ENCODE results near the gene GSK3A. TPM values are rescaled to one million over a fixed set of nuclear protein-coding genes. Genes with fewer than 3 reads are reported as not detected.

The GSK3A gene
- total and polyA plus RNA-seq, 8 donors: 5.8 to 77.2 (median 30.2) TPM

GRCh38 chr19:42287827-42288107 is 45.4 kb upstream of the GSK3A start:
- no peak for DNase-seq
- Histone ChIP-seq H3K9me3 (no peaks in the 10 kb centered on the region), H3K4me3 (no peak overlapping the region), H3K27me3 (no peaks in the 10 kb centered on the region), H3K36me3 (peaks cover 57 to 62% (median 62%) of the 10 kb centered on the region in 4 donors), H3K4me1 (peaks cover 28 to 76% (median 55%) of the 10 kb centered on the region in 4 donors), H3K27ac (peak overlapping the region in 1 of 5 donors; percentile 100)
- no peak for TF ChIP-seq POLR2A (IDR thresholded peaks at IDR 0.05)
- TF ChIP-seq POLR2AphosphoS5 (IDR thresholded peaks at IDR 0.05): no peak
- TF ChIP-seq CTCF (IDR thresholded peaks at IDR 0.05): no peak
- TF ChIP-seq EP300 (IDR thresholded peaks at IDR 0.05): no peak
- 88 to 90% (median 90%) methylated on average over 10 of the region's 10 CpGs for WGBS, 5 donors
- intact Hi-C loops (cut with DNase I; ENCODE audit: low total_unique reads): loop anchor here (5.0 kb wide), 1 partner anchor 40 kb away; no protein-coding TSS in a partner anchor

GRCh38 chr19:42287017-42287826 is 44.8 kb upstream of the GSK3A start:
- intact Hi-C loops (cut with DNase I; ENCODE audit: low total_unique reads): loop anchor here (5.0 kb wide), 1 partner anchor 40 kb away; no protein-coding TSS in a partner anchor
- H3K4me3 ChIP-seq: peak overlapping the region in 1 of 4 donors; percentile 71
- no peaks in the 10 kb centered on the region for H3K9me3 ChIP-seq
- H3K27ac ChIP-seq: peak overlapping the region; percentile 12 to 100 (median 76)
- no peaks in the 10 kb centered on the region for H3K27me3 ChIP-seq
- peaks cover 33 to 79% (median 59%) of the 10 kb centered on the region in 4 donors for H3K4me1 ChIP-seq
- DNase-seq: no peak
- TF ChIP-seq CTCF (IDR thresholded peaks at IDR 0.05) (no peak), POLR2AphosphoS5 (IDR thresholded peaks at IDR 0.05) (no peak), POLR2A (IDR thresholded peaks at IDR 0.05) (no peak), EP300 (IDR thresholded peaks at IDR 0.05) (no peak)
- 87 to 90% (median 88%) methylated on average over 24 to 30 of the region's 30 CpGs for WGBS, 5 donors
- peaks cover 51 to 57% (median 56%) of the 10 kb centered on the region in 4 donors for H3K36me3 ChIP-seq

- H3K9me3 ChIP-seq: no peaks in the 10 kb centered on the region
- no peaks in the 10 kb centered on the region for H3K27me3 ChIP-seq
- peak overlapping the region in 3 of 4 donors; percentile 16 to 71 (median 71) for H3K4me3 ChIP-seq
- TF ChIP-seq EP300 (IDR thresholded peaks at IDR 0.05): no peak
- no peak for TF ChIP-seq POLR2AphosphoS5 (IDR thresholded peaks at IDR 0.05)
- no peak for TF ChIP-seq POLR2A (IDR thresholded peaks at IDR 0.05)
- no peak for TF ChIP-seq CTCF (IDR thresholded peaks at IDR 0.05)
- peak overlapping the region; percentile 56 to 100 (median 76) for H3K27ac ChIP-seq
- intact Hi-C loops (cut with DNase I; ENCODE audit: low total_unique reads): loop anchor here (5.0 kb wide), 1 partner anchor 39 kb away; no protein-coding TSS in a partner anchor
- H3K4me1 ChIP-seq: peaks cover 41 to 79% (median 59%) of the 10 kb centered on the region in 4 donors
- peaks cover 44 to 49% (median 49%) of the 10 kb centered on the region in 4 donors for H3K36me3 ChIP-seq
- 15 to 20% (median 19%) methylated on average over 13 of the region's 13 CpGs for WGBS, 5 donors
- DNase-seq: peak; percentile 70 to 85
These were observed 44.1 kb upstream of the GSK3A start for GRCh38 chr19:42286349-42287016.

GRCh38 chr19:42285988-42286348 is 43.6 kb upstream of the GSK3A start:
- intact Hi-C loops (cut with DNase I; ENCODE audit: low total_unique reads): loop anchor here (5.0 kb wide), 1 partner anchor 39 kb away; no protein-coding TSS in a partner anchor
- Histone ChIP-seq H3K9me3 (no peaks in the 10 kb centered on the region), H3K27me3 (no peaks in the 10 kb centered on the region), H3K4me3 (peak overlapping the region in 3 of 4 donors; percentile 16 to 71 (median 71)), H3K4me1 (peaks cover 46 to 79% (median 59%) of the 10 kb centered on the region in 4 donors), H3K27ac (peak overlapping the region; percentile 56 to 100 (median 76)), H3K36me3 (peaks cover 40 to 44% (median 44%) of the 10 kb centered on the region in 4 donors)
- DNase-seq: no peak
- 23 to 31% (median 23%) methylated on average over 6 of the region's 6 CpGs for WGBS, 5 donors
- TF ChIP-seq POLR2A (IDR thresholded peaks at IDR 0.05): no peak
- TF ChIP-seq POLR2AphosphoS5 (IDR thresholded peaks at IDR 0.05): no peak
- TF ChIP-seq CTCF (IDR thresholded peaks at IDR 0.05): no peak
- TF ChIP-seq EP300 (IDR thresholded peaks at IDR 0.05): no peak
